ENCODE results near the gene ST6GALNAC1.

DNA sequence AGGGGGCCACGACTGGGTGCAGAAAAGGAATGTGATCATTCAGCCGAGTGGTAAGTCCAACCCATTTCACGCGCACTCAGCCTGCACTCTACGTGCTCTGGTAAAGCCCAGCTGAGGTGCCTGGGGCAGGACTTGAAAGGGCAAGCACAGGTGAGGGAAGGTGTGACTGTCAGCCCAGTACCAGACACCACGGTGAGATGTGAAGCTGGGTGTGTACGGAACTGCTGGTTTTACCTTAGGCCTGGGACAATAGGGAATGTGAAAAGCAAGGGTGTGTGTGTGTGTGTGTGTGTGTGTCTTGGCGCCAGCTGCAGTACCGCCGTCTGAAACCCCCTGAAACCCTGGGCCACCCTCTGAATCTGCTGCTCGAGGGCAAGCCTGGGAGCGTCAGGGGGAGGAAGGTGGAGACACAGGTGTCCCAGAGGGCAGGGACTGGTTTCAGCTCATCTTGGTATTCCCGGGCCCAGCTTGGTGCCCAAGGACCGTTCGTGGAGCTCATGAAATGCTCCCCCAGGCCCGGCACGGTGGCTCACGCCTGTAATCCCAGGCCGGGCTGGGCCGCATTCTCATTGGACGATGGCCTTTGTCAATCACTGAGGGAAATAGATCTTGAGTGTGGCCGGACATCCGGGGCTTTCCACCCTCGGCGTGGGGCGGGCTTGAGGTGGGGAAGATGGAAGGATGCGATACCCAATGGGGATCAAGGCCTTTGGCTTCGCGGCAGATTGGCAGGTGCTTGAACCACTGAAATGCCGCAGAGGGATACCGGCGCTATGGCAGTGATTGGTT, 27.8 kb upstream of the ST6GALNAC1 start:
- TF ChIP-seq CTCF (IDR thresholded peaks at IDR 0.05) = peak in 1 of 6 experiments; percentile 9
- TF ChIP-seq POLR2A (IDR thresholded peaks at IDR 0.05) = peak; percentile 53 to 72

Measured in thyroid gland (tissue), 4 donors.